ENCODE measurements around the gene RCAN2.

DNA sequence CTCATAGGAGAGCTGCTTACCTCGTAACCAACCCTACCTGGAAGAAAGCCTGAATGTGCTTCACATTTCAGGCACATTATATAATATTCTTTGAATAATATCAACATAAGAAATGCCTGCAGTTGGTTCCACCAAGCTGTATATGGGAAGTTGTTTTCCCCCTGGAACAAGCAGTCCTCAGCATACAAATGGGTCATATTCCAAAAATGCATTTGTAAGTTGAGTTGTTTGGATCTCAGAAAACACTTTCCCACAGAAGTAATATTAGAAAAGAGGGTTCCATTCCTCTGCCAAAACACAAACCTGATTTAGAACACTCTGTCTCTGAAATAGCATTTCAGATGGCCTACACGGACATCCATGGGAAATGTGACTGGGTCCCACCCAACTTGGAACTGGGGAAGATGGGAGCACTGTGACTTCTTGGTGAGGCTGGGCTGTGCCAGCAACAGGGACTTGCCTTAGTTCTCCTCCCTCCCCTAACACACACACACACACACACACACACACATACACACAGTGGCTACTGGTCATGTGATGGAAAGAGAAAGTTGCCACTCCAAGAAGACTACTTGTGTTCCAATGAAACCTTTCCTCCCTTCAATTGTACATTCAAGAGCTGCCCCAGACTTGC, 11.4 kb upstream of the RCAN2 start:
- TF ChIP-seq, protein P1, sequence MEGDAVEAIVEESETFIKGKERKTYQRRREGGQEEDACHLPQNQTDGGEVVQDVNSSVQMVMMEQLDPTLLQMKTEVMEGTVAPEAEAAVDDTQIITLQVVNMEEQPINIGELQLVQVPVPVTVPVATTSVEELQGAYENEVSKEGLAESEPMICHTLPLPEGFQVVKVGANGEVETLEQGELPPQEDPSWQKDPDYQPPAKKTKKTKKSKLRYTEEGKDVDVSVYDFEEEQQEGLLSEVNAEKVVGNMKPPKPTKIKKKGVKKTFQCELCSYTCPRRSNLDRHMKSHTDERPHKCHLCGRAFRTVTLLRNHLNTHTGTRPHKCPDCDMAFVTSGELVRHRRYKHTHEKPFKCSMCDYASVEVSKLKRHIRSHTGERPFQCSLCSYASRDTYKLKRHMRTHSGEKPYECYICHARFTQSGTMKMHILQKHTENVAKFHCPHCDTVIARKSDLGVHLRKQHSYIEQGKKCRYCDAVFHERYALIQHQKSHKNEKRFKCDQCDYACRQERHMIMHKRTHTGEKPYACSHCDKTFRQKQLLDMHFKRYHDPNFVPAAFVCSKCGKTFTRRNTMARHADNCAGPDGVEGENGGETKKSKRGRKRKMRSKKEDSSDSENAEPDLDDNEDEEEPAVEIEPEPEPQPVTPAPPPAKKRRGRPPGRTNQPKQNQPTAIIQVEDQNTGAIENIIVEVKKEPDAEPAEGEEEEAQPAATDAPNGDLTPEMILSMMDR (IDR thresholded peaks at IDR 0.05) = no peak
- TF ChIP-seq EZH2 (IDR thresholded peaks at IDR 0.05; ENCODE audit: borderline replicate concordance, insufficient read depth, low read depth, low read length, poor library complexity, severe bottlenecking) = no peak

Measured in B cell (primary cell).